Measurements from ENCODE around the gene HIGD1B.

DNA sequence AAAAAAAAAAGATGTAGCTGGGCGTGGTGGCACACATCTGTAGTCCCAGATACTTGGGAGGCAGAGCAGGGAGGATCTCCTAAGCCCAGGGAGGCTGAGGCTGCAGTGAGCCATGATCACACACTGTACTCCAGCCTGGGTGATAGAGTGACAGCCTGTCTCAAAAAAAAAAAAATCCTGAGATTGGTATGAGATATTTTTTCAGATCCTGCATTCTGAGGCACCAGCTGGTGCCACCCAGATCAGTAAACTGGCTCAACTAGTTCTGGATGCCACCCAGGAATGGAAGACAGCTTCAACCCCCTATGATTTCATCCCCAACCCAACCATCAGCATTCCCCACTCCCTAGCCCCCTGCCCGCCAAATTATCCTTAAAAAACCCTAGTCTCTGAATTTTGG lies 10.5 kb upstream of the HIGD1B start:
- TF ChIP-seq, protein P1, sequence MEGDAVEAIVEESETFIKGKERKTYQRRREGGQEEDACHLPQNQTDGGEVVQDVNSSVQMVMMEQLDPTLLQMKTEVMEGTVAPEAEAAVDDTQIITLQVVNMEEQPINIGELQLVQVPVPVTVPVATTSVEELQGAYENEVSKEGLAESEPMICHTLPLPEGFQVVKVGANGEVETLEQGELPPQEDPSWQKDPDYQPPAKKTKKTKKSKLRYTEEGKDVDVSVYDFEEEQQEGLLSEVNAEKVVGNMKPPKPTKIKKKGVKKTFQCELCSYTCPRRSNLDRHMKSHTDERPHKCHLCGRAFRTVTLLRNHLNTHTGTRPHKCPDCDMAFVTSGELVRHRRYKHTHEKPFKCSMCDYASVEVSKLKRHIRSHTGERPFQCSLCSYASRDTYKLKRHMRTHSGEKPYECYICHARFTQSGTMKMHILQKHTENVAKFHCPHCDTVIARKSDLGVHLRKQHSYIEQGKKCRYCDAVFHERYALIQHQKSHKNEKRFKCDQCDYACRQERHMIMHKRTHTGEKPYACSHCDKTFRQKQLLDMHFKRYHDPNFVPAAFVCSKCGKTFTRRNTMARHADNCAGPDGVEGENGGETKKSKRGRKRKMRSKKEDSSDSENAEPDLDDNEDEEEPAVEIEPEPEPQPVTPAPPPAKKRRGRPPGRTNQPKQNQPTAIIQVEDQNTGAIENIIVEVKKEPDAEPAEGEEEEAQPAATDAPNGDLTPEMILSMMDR (IDR thresholded peaks at IDR 0.05), result no peak
- TF ChIP-seq POLR2A (IDR thresholded peaks at IDR 0.05), result no peak
